Activated CD4-positive, alpha-beta T cell treated with anti-CD3 and anti-CD28 coated beads, Interleukin-2, Interleukin-4, amounts not matched to agents 100 ng/mL and 50 ng/mL, durations not matched to agents 16 hours and 8 hours (primary cell): Measurements from ENCODE around the gene NEDD8.

ENCODE experiments used
- DNase-seq: peaks from one replicate; pipeline ENCODE4 v3.0.0-alpha.2; 2020; ENCODE audit warnings: low spot score

NEDD8 gene

GRCh38 chr14:24196071-24197055 lies 35.8 kb downstream of the NEDD8 start:
- DNase-seq = no peak

DNA sequence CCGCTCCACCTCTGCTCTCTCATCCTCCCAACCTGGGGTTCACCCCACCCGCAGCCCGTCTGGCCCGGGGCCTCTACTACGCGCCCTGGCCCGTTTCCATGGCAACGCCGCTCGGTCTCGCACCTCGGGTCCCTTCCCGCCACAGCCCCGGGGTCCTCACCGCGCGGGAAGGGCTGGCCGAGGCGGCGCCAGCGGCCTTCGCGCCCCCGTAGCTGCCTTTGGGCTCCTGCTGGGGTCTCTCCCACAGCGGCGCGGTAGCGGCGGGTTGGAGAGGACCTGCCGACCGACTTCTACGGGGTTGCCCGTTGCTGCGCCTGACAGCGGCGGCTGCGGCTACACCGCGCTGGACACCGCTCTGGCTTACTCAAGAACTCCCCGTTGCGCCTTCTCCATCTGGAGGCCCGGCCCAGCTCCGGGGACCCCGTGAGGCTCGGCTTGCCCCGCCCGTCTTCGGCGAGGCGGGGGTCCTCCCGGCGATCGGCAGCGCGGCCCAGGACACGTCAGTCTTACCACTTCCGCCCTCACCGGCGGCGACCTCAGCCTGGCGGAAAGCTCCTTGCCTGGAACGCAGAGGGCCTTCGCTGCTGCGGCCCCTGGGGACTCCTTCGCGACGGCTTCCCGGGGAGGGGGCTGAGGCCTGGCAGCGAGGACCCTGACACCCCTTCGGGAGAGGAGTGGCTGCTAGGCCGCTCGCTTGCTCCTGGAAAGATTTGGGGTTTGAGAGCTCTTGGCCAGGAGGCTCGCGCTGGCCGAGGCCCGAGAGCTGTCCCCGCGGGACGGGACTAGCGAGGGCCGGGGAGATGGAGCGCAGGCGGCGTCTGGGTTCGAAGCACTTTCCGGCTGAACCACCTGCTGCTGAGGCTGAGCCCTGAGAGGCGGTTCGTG lies 36.7 kb downstream of the NEDD8 start, which contains the start of gene TM9SF1:
Gene TM9SF1 (minus strand): TSS at position 256 of the 885 bp plus-strand sequence. CDS start 422 bp downstream, outside the sequence.
- DNase-seq = peak; percentile 87

GRCh38 chr14:24194873-24195185 lies 37.3 kb downstream of the NEDD8 start:
- no peak for DNase-seq

GRCh38 chr14:24194186-24194872 lies 37.8 kb downstream of the NEDD8 start:
- DNase-seq = no peak

GRCh38 chr14:24192933-24193332 lies 39.2 kb downstream of the NEDD8 start:
- DNase-seq = no peak

DNA sequence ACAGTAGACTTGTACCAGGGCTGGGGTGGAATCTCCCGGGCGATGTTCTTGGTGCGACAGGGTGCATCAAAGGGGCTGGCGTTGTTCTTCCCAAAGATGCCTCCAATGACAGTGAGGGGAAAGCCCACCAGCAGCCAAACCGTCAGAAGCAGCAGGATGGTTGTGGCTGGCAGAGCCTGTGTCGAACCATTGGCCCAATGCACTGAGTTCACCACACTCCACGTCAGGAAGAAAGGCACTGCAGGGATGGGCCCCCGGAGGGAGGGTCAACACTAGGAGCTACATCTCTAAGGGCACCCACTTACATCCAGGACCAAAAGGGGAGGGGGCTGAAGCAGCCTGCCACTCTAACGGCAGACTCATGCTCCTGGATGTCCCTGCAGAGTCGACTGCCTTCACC lies 41.8 kb downstream of the NEDD8 start:
- no peak for DNase-seq

GRCh38 chr14:24189460-24189859 lies 42.7 kb downstream of the NEDD8 start:
- no peak for DNase-seq

DNA sequence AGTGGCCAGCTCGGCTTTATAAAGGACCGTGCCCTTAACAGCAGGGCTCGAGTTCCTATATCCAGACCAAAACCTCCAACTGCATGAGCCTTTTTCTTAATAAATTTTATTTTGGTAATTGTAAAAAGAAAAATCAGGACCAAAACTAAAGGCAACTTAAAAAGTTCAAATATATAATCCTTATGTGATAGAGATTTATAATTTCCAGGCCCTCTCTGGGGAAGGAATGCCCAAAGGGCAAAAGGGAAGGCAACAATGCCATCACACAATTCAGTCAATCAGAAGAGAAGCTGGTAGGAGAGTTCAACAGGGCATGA lies 43.1 kb downstream of the NEDD8 start:
- no peak for DNase-seq

- DNase-seq = peak; percentile 97
Measured at GRCh38 chr14:24188251-24189058, 43.7 kb downstream of the NEDD8 start, which contains the start of gene IPO4. IPO4 (minus strand) TSS chr14:24188816; CDS start chr14:24188787, 29 bp downstream.

GRCh38 chr14:24187539-24187915 lies 44.6 kb downstream of the NEDD8 start:
- DNase-seq = no peak

DNA sequence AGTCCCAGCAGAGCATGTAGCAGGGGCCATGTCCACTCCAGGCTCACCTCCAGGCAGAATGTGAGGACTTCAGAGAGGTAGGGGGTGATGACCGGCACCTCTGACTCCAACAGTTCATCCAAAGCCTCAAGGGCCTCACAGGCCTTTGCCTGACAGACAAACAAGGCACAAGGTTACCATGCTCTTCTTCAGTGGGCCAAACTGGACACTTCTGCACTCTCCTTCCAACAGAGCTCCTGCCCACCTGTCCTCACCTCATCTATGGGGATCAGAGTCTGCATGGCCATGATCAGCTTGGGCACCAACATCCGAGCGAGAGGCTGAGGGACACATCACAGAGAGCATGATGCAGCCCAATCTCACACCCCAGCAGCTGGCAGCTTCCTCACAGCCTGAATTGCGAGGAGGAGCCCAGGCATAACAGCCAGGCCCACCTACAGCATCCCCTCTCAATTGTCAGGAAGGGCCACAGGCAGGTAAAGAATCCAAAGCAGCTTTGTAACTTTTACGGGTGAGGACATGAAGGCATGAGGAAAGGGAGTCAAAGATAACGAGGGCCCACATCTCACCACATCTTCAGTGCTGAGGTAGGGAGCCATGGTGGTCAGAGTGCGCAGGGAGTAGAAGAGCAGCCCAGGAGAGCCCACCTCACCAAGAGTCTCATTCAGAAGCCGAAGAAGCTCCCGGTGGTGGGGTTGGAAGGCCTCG lies 45.2 kb downstream of the NEDD8 start:
- no peak for DNase-seq

- no peak for DNase-seq
Measured at GRCh38 chr14:24185741-24186140, 46.4 kb downstream of the NEDD8 start.

GRCh38 chr14:24185026-24185425 lies 47.1 kb downstream of the NEDD8 start:
- no peak for DNase-seq

DNA sequence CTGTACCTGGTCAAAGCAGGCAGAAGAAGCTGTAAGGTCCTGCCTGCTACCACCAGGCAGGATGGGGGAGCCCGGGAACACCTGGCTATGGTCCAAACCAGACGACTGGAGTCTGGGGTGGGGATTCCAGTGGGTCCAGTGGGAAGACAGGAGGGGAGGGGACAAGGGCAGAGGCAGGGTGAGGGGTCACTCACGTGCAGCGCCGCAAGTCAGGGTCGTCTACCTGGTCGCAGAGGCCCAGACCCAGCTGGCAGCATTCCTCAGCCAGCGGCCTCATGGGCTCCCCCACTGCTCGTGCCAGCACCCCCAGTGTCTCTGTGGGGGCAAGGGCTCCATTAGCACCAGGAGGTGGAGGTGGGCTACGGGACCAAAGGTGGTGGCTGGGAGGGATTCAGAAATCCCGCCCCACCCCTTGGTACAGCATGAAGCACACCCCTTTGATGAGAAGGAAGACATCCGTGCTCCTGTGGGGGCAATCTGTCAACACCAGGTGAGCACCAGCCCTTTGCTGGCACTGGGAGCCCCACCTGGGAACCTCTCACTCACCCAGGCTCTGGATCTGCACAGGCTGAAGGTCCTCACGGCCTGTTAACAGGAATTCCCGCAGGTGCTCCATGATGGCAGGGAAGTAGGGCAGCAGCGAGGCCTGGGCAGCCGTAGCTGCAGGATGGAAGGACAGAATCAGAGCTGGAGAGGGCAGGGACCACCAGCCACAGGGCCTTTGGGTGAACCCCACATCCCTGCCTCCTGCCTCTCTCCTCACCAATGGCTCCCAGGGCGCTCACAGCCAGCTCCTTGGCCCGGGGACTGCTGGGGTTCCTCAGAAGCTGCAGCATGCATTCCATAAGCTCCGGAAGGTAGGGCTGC lies 47.8 kb downstream of the NEDD8 start:
- no peak for DNase-seq

- no peak for DNase-seq
Measured at GRCh38 chr14:24183014-24183481, 49.1 kb downstream of the NEDD8 start.

DNA sequence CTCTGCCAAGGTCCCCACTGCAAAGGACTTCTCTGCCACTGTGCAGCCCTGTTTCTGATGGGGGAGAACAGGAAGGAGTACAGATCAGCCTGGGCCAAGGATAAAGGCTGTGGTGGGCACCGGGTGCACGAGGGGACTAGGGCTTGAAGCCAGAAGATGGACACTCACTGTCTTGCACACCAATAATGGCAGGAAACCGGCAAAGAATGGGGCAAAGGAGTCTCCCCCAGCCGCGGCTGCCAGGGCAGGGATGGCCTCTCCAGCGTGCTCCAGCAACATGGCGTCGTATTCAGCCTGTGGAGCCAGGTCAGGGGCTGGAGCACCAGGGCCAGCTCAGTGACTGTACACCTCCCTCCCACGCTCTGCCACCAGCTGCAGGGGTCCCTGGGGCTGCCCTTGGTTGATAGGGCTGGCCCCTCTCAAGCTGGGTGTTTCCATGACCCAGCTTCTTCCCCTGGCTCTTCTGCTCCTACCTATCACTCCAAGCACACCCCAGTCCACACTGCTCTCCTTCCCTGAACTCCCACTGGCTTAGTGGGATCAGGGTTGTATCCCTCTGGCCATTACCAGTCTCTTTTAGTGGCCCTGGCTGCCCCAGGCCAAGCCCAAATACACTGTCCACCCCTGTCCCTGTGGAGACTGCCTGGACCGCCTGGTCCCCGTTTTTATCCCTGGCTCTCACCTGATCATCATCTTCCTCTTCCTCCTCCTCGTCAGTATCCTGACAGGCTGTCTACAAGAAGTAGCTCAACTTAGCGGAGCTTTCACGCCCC lies 49.9 kb downstream of the NEDD8 start:
- DNase-seq = no peak

- DNase-seq = no peak
Measured at GRCh38 chr14:24181371-24182077, 50.6 kb downstream of the NEDD8 start.
